Glutamatergic neuron (in vitro differentiated cells): ENCODE measurements around the gene NPHP4. TPM values are rescaled to one million over a fixed set of nuclear protein-coding genes. Genes with fewer than 3 reads are reported as not detected.
A peak's percentile ranks its signal among the peaks of the same experiment; 100 is the strongest.

Source experiments
- DNase-seq: peaks from one replicate; pipeline ENCODE4 v3.0.0; 2022
- H3K27ac Mint-ChIP-seq: one replicate; pipeline ENCODE4 v1.8.0; 2020; ENCODE audit warnings: mild to moderate bottlenecking, mixed read lengths, inconsistent platforms; ENCODE audit not compliant: unreplicated experiment
- H3K27me3 Mint-ChIP-seq: one replicate; pipeline ENCODE4 v1.8.0; 2020; ENCODE audit warnings: mild to moderate bottlenecking, moderate library complexity, mixed read lengths, inconsistent platforms; ENCODE audit not compliant: unreplicated experiment
- H3K36me3 Mint-ChIP-seq: one replicate; pipeline ENCODE4 v1.8.0; 2020; ENCODE audit warnings: mild to moderate bottlenecking, mixed read lengths, inconsistent platforms; ENCODE audit not compliant: unreplicated experiment
- H3K4me1 Mint-ChIP-seq: one replicate; pipeline ENCODE4 v1.8.0; 2020; ENCODE audit warnings: mild to moderate bottlenecking, low read depth, mixed read lengths, inconsistent platforms; ENCODE audit not compliant: unreplicated experiment
- H3K4me3 Mint-ChIP-seq: one replicate; pipeline ENCODE4 v1.8.0; 2020; ENCODE audit warnings: mild to moderate bottlenecking, mixed read lengths, inconsistent platforms; ENCODE audit not compliant: unreplicated experiment
- H3K9me3 Mint-ChIP-seq: one replicate; pipeline ENCODE4 v1.8.0; 2020; ENCODE audit warnings: mild to moderate bottlenecking, moderate library complexity, mixed read lengths, inconsistent platforms; ENCODE audit not compliant: unreplicated experiment
- CTCF ChIP-seq: fragments of 200-600 bp; sonication (generic); IDR thresholded peaks from one replicate; pipeline ENCODE4 v1.5.0; 2021; ENCODE audit not compliant: partially characterized antibody, unreplicated experiment
- total RNA-seq: library from RNA; stranded (reverse); fragmentation: NEBNext Ultra II Directional; extraction: Animal tissue kit (Norgen Biotek cat#: 25700); gene quantifications from one replicate; pipeline ENCODE4 v1.2.1, GENCODE V29; 2021; ENCODE audit not compliant: unreplicated experiment

Gene NPHP4
- total RNA-seq, 1 donor from 2014 or later, result 28.4 TPM

GRCh38 chr1:5839161-5839880 lies 152.9 kb downstream of the NPHP4 start:
- H3K9me3 Mint-ChIP-seq, result peaks cover 4% of the 10 kb centered on the region
- DNase-seq, result no peak
- peaks cover 2% of the 10 kb centered on the region for H3K27me3 Mint-ChIP-seq
- H3K36me3 Mint-ChIP-seq, result no peaks in the 10 kb centered on the region
- H3K4me1 Mint-ChIP-seq, result peaks cover 9% of the 10 kb centered on the region
- H3K27ac Mint-ChIP-seq, result peak overlapping the region; percentile 48
- TF ChIP-seq CTCF, result no peak
- no peak overlapping the region for H3K4me3 Mint-ChIP-seq

- TF ChIP-seq CTCF, result no peak
- Mint-ChIP-seq H3K27me3 (peaks cover 2% of the 10 kb centered on the region), H3K9me3 (peaks cover 4% of the 10 kb centered on the region), H3K4me3 (no peak overlapping the region), H3K36me3 (no peaks in the 10 kb centered on the region), H3K27ac (no peak overlapping the region), H3K4me1 (peaks cover 9% of the 10 kb centered on the region)
- no peak for DNase-seq
These were observed 154.1 kb downstream of the NPHP4 start for GRCh38 chr1:5837976-5838653.

GRCh38 chr1:5836776-5837440 lies 155.3 kb downstream of the NPHP4 start:
- Mint-ChIP-seq H3K4me3 (no peak overlapping the region), H3K4me1 (peaks cover 9% of the 10 kb centered on the region), H3K9me3 (peaks cover 4% of the 10 kb centered on the region), H3K27ac (no peak overlapping the region), H3K36me3 (no peaks in the 10 kb centered on the region), H3K27me3 (peaks cover 2% of the 10 kb centered on the region)
- TF ChIP-seq CTCF, result no peak
- DNase-seq, result no peak

GRCh38 chr1:5835179-5835562 lies 157.1 kb downstream of the NPHP4 start:
- TF ChIP-seq CTCF, result no peak
- Mint-ChIP-seq H3K27me3 (peaks cover 2% of the 10 kb centered on the region), H3K4me3 (no peak overlapping the region), H3K9me3 (peaks cover 4% of the 10 kb centered on the region), H3K4me1 (peaks cover 9% of the 10 kb centered on the region), H3K27ac (no peak overlapping the region), H3K36me3 (no peaks in the 10 kb centered on the region)
- DNase-seq, result no peak
